Measurements from ENCODE around the gene GATC.

DNA sequence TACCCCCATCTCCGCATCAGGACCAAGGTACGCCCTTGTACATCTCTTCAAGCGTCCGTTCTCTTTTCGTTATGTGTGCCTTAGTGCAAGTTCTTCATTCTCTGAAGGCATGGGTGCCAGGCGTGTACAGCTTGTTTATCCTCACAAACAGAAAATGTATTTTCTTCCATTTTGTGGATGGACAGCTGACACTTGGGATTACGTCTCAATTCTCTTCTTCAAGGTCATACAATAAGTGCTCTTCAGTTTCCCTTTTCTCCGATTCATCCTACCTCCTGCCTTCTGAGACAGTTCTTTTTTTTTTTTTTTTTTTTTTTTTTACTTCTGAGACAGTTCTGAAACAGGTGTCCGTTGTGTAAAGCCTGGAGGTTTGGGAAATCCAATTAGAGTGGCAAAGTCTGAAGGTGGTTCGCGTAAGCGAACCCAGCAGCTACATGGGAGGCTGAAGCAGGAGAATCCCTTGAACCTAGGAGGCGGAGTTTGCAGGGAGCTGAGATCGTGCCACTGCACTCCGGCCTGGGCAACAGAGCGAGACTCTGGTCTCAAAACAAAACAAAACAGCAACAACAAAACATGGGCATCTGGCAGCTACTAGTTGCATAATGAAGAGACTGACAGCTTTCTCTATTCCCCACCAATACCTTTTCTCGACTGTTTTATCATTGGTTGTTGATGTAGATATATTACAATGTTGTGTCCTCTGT is 7.6 kb upstream of the GATC start:
- TF ChIP-seq CTCF (IDR thresholded peaks at IDR 0.05; ENCODE audit: extremely low read depth in 1 of 2, insufficient read depth in 1 of 2, low read depth in 1 of 2, low read length in 2 of 2) (no peak), FOS (IDR thresholded peaks at IDR 0.05; ENCODE audit: borderline replicate concordance, insufficient read depth, low read length) (no peak), POLR2A (IDR thresholded peaks at IDR 0.05; ENCODE audit: low read depth, low read length) (no peak), MYC (IDR thresholded peaks at IDR 0.05; ENCODE audit: low read depth, low read length) (no peak), POLR2AphosphoS5 (IDR thresholded peaks at IDR 0.05; ENCODE audit: insufficient read depth, low read depth, low read length) (no peak), JUN (IDR thresholded peaks at IDR 0.05; ENCODE audit: borderline replicate concordance, insufficient read depth, insufficient read length, low read depth) (no peak), EZH2 (IDR thresholded peaks at IDR 0.05; ENCODE audit: borderline replicate concordance, low read depth, low read length, severe bottlenecking) (no peak)

Measured in endothelial cell of umbilical vein (primary cell).